VCaP (cell line): ENCODE results near the gene VSIG10L2.

ENCODE experiments used
- H3K27ac ChIP-seq: fragments of 450-650 bp; 2 replicates; pipeline ENCODE4 v1.5.1; 2017
- CTCF ChIP-seq: fragments of 450-650 bp; conservative IDR thresholded peaks from 2 replicates; pipeline ENCODE4 v1.5.1; 2017; ENCODE audit warnings: mild to moderate bottlenecking, moderate library complexity

VSIG10L2 gene

GRCh38 chr11:125950178-125950490 lies 4.3 kb downstream of the VSIG10L2 start:
- no peak for TF ChIP-seq CTCF
- no peak overlapping the region for H3K27ac ChIP-seq

GRCh38 chr11:125950696-125951651 lies 5.1 kb downstream of the VSIG10L2 start:
- TF ChIP-seq CTCF = no peak
- H3K27ac ChIP-seq = peak overlapping the region; percentile 85

- H3K27ac ChIP-seq = peak overlapping the region; percentile 85
Observed at GRCh38 chr11:125951731-125952130, 5.9 kb downstream of the VSIG10L2 start.

GRCh38 chr11:125952559-125952958 lies 6.7 kb downstream of the VSIG10L2 start:
- peak overlapping the region; percentile 85 for H3K27ac ChIP-seq
- no peak for TF ChIP-seq CTCF

More at GRCh38 chr11:125951731-125952130, 5.9 kb downstream of the VSIG10L2 start:
- TF ChIP-seq CTCF = no peak

GRCh38 chr11:125952973-125953372 lies 7.1 kb downstream of the VSIG10L2 start:
- peak overlapping the region; percentile 85 for H3K27ac ChIP-seq
- no peak for TF ChIP-seq CTCF

- peak overlapping the region; percentile 85 for H3K27ac ChIP-seq
- TF ChIP-seq CTCF = no peak
Observed at GRCh38 chr11:125953401-125953935, 7.6 kb downstream of the VSIG10L2 start.

GRCh38 chr11:125954123-125954944 lies 8.5 kb downstream of the VSIG10L2 start:
- TF ChIP-seq CTCF = no peak
- peak overlapping the region; percentile 85 for H3K27ac ChIP-seq
